Epithelial cell of prostate (primary cell): ENCODE measurements around the gene TRIM4.
"Not testable (repeated sequence)": the region's sequence is repeated elsewhere in the genome, so short reads cannot be mapped to it uniquely, and the experiment has no call there.

Experiments
- DNase-seq: peaks from one replicate; pipeline ENCODE4 v3.0.0-alpha.2; 2011; ENCODE audit warnings: low read depth, low spot score
- H3K27ac ChIP-seq: fragments of 450-650 bp; 2 replicates; pipeline ENCODE4 v1.5.1; 2017; ENCODE audit warnings: mild to moderate bottlenecking

The TRIM4 gene

GRCh38 chr7:99918959-99919813 lies at the start of gene TRIM4:
Gene TRIM4 (minus strand): TSS chr7:99919530. CDS start chr7:99919401, 129 bp downstream.
- DNase-seq: peak; percentile 46
- H3K27ac ChIP-seq: peak within 1 kb of the TSS; percentile 90

GRCh38 chr7:99958564-99959227 lies 39.4 kb upstream of the TRIM4 start:
- no peak overlapping the region for H3K27ac ChIP-seq
- no peak for DNase-seq

GRCh38 chr7:99955247-99955646 lies 35.9 kb upstream of the TRIM4 start:
- no peak for DNase-seq
- H3K27ac ChIP-seq: peak overlapping the region; percentile 84

GRCh38 chr7:99954643-99955042 lies 35.3 kb upstream of the TRIM4 start:
- H3K27ac ChIP-seq: peak overlapping the region; percentile 84
- DNase-seq: not testable (repeated sequence)

- peak overlapping the region; percentile 84 for H3K27ac ChIP-seq
- peak; percentile 62 for DNase-seq
Observed at GRCh38 chr7:99953649-99954048, 34.3 kb upstream of the TRIM4 start.

- DNase-seq: not testable (repeated sequence)
- H3K27ac ChIP-seq: peak overlapping the region; percentile 84
Observed at GRCh38 chr7:99952649-99953048, 33.3 kb upstream of the TRIM4 start.

- H3K27ac ChIP-seq, DNase-seq: not testable (repeated sequence)
Observed at GRCh38 chr7:99950819-99951218, 31.5 kb upstream of the TRIM4 start.

- no peak for DNase-seq
- H3K27ac ChIP-seq: no peak overlapping the region
Observed at GRCh38 chr7:99949645-99950228, 30.4 kb upstream of the TRIM4 start.

- DNase-seq: no peak
- H3K27ac ChIP-seq: no peak overlapping the region
Observed at GRCh38 chr7:99947608-99948007, 28.3 kb upstream of the TRIM4 start.

- H3K27ac ChIP-seq: no peak overlapping the region
- no peak for DNase-seq
Observed at GRCh38 chr7:99944497-99945070, 25.3 kb upstream of the TRIM4 start.

GRCh38 chr7:99943641-99944496 lies 24.5 kb upstream of the TRIM4 start:
- DNase-seq: no peak

GRCh38 chr7:99938296-99938695 lies 19.0 kb upstream of the TRIM4 start:
- DNase-seq: no peak

More at GRCh38 chr7:99943641-99944496, 24.5 kb upstream of the TRIM4 start:
- no peak overlapping the region for H3K27ac ChIP-seq

GRCh38 chr7:99935009-99935408 lies 15.7 kb upstream of the TRIM4 start:
- not testable (repeated sequence) for H3K27ac ChIP-seq, DNase-seq

More at GRCh38 chr7:99938296-99938695, 19.0 kb upstream of the TRIM4 start:
- no peak overlapping the region for H3K27ac ChIP-seq

- DNase-seq: no peak
- no peak overlapping the region for H3K27ac ChIP-seq
Observed at GRCh38 chr7:99930376-99930775, 11.0 kb upstream of the TRIM4 start.

- no peak overlapping the region for H3K27ac ChIP-seq
Observed at GRCh38 chr7:99929730-99930053, 10.4 kb upstream of the TRIM4 start.

GRCh38 chr7:99928994-99929729 lies 9.8 kb upstream of the TRIM4 start, which contains the start of gene GJC3:
Gene GJC3 (minus strand): TSS chr7:99929620. CDS start chr7:99929620, 0 bp downstream.
- DNase-seq: no peak
- no peak within 1 kb of the TSS for H3K27ac ChIP-seq

More at GRCh38 chr7:99929730-99930053, 10.4 kb upstream of the TRIM4 start:
- DNase-seq: no peak

- DNase-seq: no peak
- no peak overlapping the region for H3K27ac ChIP-seq
Observed at GRCh38 chr7:99928188-99928587, 8.9 kb upstream of the TRIM4 start.

GRCh38 chr7:99927536-99927935 lies 8.2 kb upstream of the TRIM4 start:
- H3K27ac ChIP-seq: no peak overlapping the region
- no peak for DNase-seq

GRCh38 chr7:99926321-99926720 lies 7.0 kb upstream of the TRIM4 start:
- DNase-seq: no peak
- H3K27ac ChIP-seq: no peak overlapping the region
